SKM-1 (cell line): ENCODE results near the gene DIRAS1.
"Not testable (repeated sequence)": the region's sequence is repeated elsewhere in the genome, so short reads cannot be mapped to it uniquely, and the experiment has no call there.

Source experiments
- DNase-seq: peaks from one replicate; lab custom pipeline; 2025; ENCODE audit not compliant: unreplicated experiment; lab: John Stamatoyannopoulos, UW

DIRAS1 gene

GRCh38 chr19:2714102-2714501 is 7.1 kb downstream of the DIRAS1 start:
- not testable (repeated sequence) for DNase-seq

- not testable (repeated sequence) for DNase-seq
These were observed 8.0 kb downstream of the DIRAS1 start for GRCh38 chr19:2713170-2713569.

DNA sequence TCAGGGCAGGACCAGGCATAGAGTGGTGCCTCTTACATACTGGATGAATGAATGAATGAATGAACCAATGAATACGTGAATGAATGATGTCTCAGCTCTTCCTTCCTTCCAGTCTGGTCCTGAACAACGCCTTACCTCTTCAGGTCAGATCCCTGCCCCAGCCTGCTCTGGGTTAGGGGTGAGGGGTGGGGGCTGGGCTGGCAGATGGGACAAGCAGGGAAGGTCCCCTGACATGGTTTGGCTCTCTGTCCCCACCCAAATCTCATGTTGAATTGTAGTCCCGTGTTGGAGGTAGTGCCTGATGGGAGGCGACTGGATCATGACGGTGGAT is 9.3 kb downstream of the DIRAS1 start:
- no peak for DNase-seq

DNA sequence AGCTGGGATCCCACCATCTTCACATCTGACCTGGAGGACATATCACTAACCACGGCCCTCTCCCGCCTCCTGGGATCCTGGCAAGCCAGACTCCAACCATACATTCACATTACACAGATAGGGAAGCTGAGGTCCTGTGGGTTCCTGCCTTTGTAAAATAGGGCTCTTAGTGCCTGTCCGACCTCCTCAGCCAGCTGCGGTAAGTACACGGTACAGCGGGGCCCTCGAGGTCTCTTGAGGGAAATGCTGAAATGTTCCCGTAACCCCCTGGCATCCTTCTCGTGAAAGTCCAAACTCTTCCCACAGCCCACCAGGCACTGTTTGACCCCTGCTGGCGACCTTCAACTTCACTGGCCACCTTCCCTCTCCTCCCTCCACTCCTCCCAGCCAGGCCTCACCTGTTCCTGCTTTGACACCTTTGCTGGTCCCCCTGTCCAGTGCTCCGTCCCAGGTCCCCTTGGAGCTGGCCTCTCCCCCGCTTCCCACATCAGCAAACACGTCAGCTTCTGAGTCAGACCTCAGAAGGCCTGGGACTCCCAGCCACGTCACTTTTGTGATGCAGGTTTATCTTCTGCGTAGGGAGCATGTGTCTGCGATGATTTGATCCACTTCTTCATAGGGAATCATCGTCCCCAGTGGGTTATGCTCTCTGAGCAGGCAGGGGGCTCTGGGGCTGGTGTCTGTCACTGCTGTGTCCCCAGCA is 9.8 kb downstream of the DIRAS1 start:
- DNase-seq, result peak; percentile 50

DNA sequence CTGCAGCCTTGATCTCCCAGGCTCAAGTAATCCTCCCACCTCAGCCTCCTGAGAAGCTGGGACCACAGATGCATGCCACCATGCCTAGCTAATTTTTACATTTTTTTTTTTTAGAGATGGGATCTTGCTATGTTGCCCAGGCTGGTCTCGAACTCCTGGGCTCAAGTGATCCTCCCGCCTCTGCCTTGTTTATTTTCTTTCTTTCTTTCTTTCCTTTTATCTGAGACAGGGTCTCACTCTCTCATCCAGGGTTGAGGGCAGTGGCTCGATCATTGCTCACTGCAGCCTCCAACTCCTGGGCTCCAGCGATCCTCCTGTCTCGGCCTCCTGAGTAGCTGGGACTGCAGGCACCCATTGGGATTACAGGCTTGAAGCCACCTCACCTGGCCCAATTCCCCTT is 14.9 kb downstream of the DIRAS1 start:
- DNase-seq, result no peak

DNA sequence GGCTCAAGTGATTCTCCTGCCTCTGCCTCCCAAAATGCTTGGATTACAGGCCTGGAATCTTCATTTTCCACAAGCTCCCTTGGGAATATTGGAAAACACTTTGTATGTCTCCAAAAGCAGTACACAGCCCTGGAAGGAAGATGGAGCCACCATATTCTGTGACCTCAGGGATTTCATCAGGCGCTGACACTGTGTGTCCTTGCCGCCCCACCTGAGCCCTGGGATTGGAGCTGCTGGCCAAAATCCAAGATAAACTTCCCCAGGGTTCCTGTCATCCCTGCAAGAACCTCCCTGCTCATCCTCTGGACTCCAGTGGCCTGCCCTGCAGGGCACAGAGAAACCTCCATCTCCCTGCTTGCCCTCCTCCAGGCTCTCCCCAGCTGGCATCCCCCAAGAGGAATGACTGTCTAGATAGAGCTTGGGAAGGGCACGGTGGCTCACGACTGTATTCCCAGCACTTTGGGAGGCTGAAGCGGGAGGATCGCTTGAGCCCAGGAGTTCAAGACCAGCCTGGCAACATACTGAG is 17.4 kb downstream of the DIRAS1 start:
- DNase-seq, result no peak

- no peak for DNase-seq
These were observed 18.1 kb downstream of the DIRAS1 start for GRCh38 chr19:2703077-2703437.

DNA sequence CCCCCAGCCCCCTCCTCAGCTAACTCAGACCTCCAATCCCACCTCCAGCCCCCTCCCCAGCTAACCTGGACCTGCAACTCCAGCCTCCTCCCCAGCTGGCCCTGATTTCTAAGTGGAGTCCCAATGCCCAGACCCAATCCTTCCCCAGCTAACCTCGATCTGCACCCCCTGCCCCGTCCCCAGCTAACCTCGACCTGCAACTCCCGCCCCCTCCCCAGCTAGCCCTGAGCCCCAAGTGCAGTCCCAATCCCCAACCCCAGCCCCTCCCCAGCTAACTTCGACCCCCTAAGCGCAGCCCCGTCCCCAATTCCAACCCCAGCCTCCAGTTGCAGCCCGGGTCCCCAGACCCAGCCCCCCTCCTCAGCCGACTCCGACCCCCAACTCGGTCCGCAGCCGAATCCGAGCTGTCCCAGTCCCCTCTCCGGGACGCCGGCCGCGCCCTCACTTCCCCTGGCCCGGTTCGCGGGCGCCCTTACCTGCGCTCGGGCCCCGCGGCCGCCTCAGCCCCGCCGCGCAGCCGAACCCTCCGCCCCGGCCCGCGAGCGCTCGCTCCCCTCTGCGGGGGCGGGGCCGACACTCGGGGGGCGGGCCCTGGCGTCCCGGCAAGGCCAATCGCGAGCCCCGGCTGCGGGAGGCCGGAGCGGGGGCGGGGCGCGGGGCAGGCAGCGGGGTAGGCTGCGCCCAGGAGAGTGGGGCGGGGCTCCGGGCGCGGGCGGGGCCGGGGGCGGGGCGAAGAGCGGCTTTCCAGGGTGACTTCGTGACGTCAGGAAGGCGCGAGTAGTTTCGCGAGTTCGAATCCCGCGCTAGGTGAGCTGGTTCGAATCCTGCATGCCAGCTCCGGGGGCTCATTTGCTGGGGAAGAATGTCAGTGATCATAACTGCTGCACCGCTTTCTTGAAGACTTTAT is 18.7 kb downstream of the DIRAS1 start, which contains the start of gene GNG7:
Gene GNG7 (minus strand): TSS at position 525 of the 907 bp plus-strand sequence. CDS start 182,006 bp downstream, outside the sequence.
- peak; percentile 42 for DNase-seq

- no peak for DNase-seq
These were observed 19.6 kb downstream of the DIRAS1 start for GRCh38 chr19:2701361-2702169.

DNA sequence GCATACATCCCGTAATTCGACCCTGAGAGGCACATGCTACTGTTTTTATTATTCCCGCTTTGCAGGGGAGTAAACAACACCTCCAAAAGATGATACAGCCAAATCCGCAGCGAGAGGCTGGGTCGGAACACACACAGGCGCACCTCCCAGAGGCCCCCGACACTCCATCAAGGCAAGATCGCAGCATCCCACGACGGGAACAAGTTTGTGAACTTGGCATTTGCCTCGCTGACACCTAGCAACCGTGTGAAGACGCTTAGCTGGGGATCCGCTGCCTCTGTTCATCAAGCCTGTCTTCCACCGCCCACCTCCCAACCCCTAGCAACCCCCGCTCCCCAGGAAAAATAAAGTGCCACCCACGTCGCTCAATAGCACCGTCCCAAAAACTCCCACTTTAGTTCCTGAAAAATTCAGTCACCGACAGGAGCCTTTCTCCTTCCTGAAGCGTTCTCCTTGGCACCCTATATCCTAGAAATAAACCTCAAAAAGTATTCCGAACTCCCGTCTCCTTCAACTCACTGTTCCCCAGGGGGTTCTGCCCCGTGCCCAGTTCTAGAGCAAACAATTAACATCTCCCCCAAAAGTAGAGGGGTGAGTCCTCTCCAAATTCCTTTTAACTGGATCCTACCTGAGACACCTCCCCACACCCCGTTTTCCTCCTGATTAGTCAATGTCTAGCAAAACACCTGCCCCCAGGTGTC is 20.4 kb downstream of the DIRAS1 start:
- DNase-seq, result no peak

GRCh38 chr19:2699413-2700140 is 21.6 kb downstream of the DIRAS1 start:
- DNase-seq, result no peak

- no peak for DNase-seq
These were observed 27.0 kb downstream of the DIRAS1 start for GRCh38 chr19:2694196-2694595.

DNA sequence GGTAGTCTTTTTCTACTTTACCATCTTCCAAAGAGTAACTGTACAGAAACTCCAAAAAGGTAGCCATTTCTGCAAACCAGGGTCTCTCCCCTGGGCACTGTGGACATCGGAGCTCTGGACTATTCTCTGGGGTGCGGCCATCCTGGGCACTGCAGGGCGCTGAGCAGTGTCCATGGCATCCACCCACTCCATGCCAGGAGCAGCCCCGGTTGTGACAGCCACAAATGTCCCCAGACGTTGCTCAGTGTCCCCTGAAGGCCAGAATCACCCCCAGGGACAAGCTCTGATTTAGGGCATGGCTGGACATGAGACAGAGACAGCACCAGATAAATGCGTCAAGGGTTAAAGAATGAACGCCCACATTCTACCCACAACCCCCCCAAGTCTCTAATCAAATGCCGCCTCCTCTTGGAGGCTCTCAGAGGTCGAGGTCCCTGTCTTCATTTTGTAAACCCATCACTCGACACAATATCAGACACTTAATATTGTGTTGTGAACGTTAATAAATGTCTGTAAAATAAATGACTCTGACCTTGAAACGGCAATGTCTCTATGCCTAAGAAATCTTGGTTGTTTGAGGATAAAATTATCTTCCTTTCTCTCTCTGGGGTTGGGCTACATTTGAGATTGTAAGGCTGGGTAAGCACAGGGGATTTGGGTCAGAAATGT is 27.5 kb downstream of the DIRAS1 start:
- no peak for DNase-seq

- DNase-seq, result no peak
These were observed 29.2 kb downstream of the DIRAS1 start for GRCh38 chr19:2691951-2692350.

DNA sequence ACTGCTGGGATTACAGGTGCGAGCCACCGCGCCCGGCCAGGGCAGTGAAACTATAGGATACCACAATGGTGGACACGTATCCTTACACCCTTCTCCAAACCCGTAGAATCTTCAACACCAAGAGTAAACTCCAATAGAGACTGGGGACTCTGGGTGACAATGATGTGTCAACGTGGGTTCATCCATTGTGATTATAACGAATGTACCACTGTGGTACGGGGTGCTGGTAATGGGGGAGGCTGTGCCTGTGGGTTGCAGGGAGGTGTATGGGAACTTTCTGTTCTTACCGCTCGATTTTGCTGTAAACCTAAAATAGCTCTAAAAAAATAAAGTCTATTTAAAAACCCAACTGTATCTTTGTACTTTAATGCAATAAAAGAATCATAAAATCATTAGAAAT is 30.3 kb downstream of the DIRAS1 start:
- DNase-seq, result no peak

- no peak for DNase-seq
These were observed 34.8 kb downstream of the DIRAS1 start for GRCh38 chr19:2686360-2686759.

DNA sequence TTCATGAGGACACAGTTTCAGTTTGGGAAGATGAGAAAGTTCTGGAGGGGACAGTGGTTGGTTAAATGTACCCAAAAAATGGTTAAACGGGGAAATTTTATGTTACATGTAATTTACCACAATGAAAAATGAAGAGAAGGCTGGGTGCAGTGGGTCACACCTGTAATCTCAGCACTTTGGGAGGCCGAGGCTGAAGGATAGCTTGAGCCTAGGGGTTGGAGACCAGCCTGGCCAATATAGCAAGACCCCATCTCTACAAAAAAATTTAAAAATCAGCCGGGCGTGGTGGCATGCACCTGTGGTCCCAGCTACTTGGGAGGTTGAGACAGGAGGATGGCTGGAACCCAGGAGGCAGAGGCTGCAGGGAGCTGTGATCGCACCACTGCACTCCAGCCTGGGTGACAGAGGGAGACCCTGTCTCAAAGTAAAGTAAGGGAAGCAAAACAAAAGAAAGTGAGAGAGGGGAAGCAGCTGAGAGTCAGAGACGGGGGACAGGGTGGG is 35.9 kb downstream of the DIRAS1 start:
- no peak for DNase-seq

DNA sequence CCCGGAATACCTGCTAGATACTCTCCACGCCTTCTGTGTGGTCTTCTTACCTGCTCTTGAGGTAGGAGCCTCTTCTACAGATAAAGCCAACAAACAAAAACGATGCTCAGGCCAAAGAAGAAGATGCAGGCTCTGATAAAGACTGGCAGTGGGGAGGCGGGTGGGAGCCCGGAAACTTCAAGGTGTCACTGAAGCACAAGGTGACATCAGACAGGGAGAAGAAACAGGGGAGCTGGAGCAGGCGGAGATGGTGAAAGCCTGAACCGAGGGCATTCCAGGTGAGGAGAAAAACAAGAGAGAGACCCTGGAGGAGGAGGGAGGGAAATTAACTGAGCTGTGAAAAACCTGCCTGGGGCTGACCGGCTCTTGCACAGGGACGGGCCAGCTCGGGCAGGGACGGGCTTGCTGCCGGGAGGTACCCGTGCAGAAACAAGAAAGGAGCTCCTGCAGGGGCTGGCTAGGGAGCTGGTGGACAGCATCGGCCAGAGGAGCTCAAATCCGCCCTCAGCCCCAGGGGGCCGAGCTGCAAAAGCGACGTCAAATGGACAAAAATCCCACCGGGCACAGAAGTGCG is 37.7 kb downstream of the DIRAS1 start:
- no peak for DNase-seq

- no peak for DNase-seq
These were observed 40.4 kb downstream of the DIRAS1 start for GRCh38 chr19:2680808-2681207.
